IMR-90 (cell line): ENCODE results near the gene PARP1. TPM values are rescaled to one million over a fixed set of nuclear protein-coding genes. Genes with fewer than 3 reads are reported as not detected.

Source experiments
- ATAC-seq: fragments of 200-7000 bp; cut with Tn5 transposase; 2 replicates; pipeline ENCODE4 v1.9.1; 2020; ENCODE audit warnings: low read depth, mild to moderate bottlenecking, moderate library complexity
- BruUV-seq: library from RNA; stranded (reverse); fragments of 400-500 nt; replicated peaks from 2 replicates; lab custom pipeline; 2021; lab: Mats Ljungman, UMichigan
- CTCF ChIA-PET: fragments of 300-600 bp; formaldehyde crosslinking; extraction: SDS; loops from one replicate; lab custom pipeline; 2021; ENCODE audit warnings: antibody characterized with exemption; lab: Yijun Ruan, JAX
- POLR2A ChIA-PET: fragments of 300-600 bp; sonication (Branson Sonifier 250); formaldehyde crosslinking; loops from one replicate; lab custom pipeline; 2022; ENCODE audit warnings: antibody characterized with exemption; ENCODE audit not compliant: unreplicated experiment; lab: Charles Lee
- DNase-seq: peaks from one replicate; pipeline ENCODE4 v3.0.0; 2013
- H2AFZ ChIP-seq: replicated peaks from 2 replicates; pipeline ENCODE3; 2013; ENCODE audit warnings: low read length, mild to moderate bottlenecking; ENCODE audit not compliant: poor library complexity
- H2AK5ac ChIP-seq: 2 replicates; pipeline ENCODE4 v1.6.1; 2013; ENCODE audit warnings: low read depth, low read length, inconsistent platforms
- H2AK9ac ChIP-seq: replicated peaks from 2 replicates; pipeline ENCODE3; 2013; ENCODE audit warnings: mild to moderate bottlenecking, low read depth, low read length, moderate library complexity; ENCODE audit not compliant: poor library complexity
- H2BK120ac ChIP-seq: 2 replicates; pipeline ENCODE4 v1.6.1; 2013; ENCODE audit warnings: low read depth, low read length, inconsistent platforms
- H2BK15ac ChIP-seq: 3 replicates; pipeline ENCODE4 v1.6.1; 2013; ENCODE audit warnings: low read depth, low read length, inconsistent platforms
- H2BK20ac ChIP-seq: 2 replicates; pipeline ENCODE4 v1.6.1; 2013; ENCODE audit warnings: low read depth, mild to moderate bottlenecking, inconsistent platforms, low read length, moderate library complexity
- H2BK5ac ChIP-seq: 2 replicates; pipeline ENCODE4 v1.6.1; 2013; ENCODE audit warnings: mild to moderate bottlenecking, low read depth, low read length, inconsistent platforms; ENCODE audit not compliant: poor library complexity, severe bottlenecking
- H3K14ac ChIP-seq: replicated peaks from 2 replicates; pipeline ENCODE4 v1.6.1; 2013; ENCODE audit warnings: low read depth, low read length, inconsistent platforms
- H3K18ac ChIP-seq: 2 replicates; pipeline ENCODE4 v1.6.1; 2013; ENCODE audit warnings: low read depth, low read length, control low read depth
- H3K23ac ChIP-seq: 2 replicates; pipeline ENCODE4 v1.6.1; 2013; ENCODE audit warnings: low read depth, low read length, inconsistent platforms
- H3K27ac ChIP-seq: 2 replicates; pipeline ENCODE4 v1.5.1; 2013; ENCODE audit warnings: mild to moderate bottlenecking, control low read depth, low read length; ENCODE audit not compliant: insufficient read depth
- H3K27me3 ChIP-seq: 2 replicates; pipeline ENCODE4 v1.6.1; 2013; ENCODE audit warnings: low read length; ENCODE audit not compliant: control insufficient read depth, insufficient read depth
- H3K36me3 ChIP-seq: 2 replicates; pipeline ENCODE4 v1.6.1; 2013; ENCODE audit warnings: low read length, mixed read lengths; ENCODE audit not compliant: control insufficient read depth, insufficient read depth
- H3K4ac ChIP-seq: 2 replicates; pipeline ENCODE4 v1.6.1; 2013; ENCODE audit warnings: low read depth, low read length, inconsistent platforms
- H3K4me1 ChIP-seq: 2 replicates; pipeline ENCODE4 v1.6.1; 2013; ENCODE audit warnings: low read length, mixed read lengths; ENCODE audit not compliant: control insufficient read depth, insufficient read depth
- H3K4me2 ChIP-seq: 2 replicates; pipeline ENCODE4 v1.6.1; 2013; ENCODE audit warnings: low read depth, mild to moderate bottlenecking, control low read depth, low read length, moderate library complexity
- H3K4me3 ChIP-seq: 2 replicates; pipeline ENCODE4 v1.5.1; 2013; ENCODE audit warnings: low read depth, mild to moderate bottlenecking, control low read depth, low read length, moderate library complexity; ENCODE audit not compliant: insufficient read depth
- H3K56ac ChIP-seq: 2 replicates; pipeline ENCODE4 v1.6.1; 2013; ENCODE audit warnings: low read length, inconsistent platforms; ENCODE audit not compliant: insufficient read depth; ENCODE audit errors: extremely low read depth
- H3K79me1 ChIP-seq, 2 experiments: 2 replicates each; pipeline ENCODE4 v1.6.1; 2013; ENCODE audit warnings: low read length in 2 of 2, inconsistent platforms in 1 of 2, low read depth in 1 of 2
- H3K9ac ChIP-seq: 2 replicates; pipeline ENCODE4 v1.6.1; 2013; ENCODE audit warnings: low read depth, low read length, control low read depth
- H3K9me1 ChIP-seq: 2 replicates; pipeline ENCODE4 v1.6.1; 2013; ENCODE audit warnings: low read length, inconsistent platforms; ENCODE audit not compliant: insufficient read depth
- H3K9me3 ChIP-seq: 2 replicates; pipeline ENCODE4 v1.6.1; 2013; ENCODE audit warnings: low read length; ENCODE audit not compliant: control insufficient read depth, insufficient read depth
- H4K20me1 ChIP-seq: 2 replicates; pipeline ENCODE4 v1.6.1; 2013; ENCODE audit warnings: low read length, inconsistent platforms; ENCODE audit not compliant: insufficient read depth
- H4K5ac ChIP-seq: 2 replicates; pipeline ENCODE4 v1.6.1; 2013; ENCODE audit warnings: mild to moderate bottlenecking, low read depth, low read length, control low read depth
- H4K8ac ChIP-seq, 2 experiments: 2 replicates each; pipeline ENCODE4 v1.6.1; 2013; ENCODE audit warnings: low read depth in 2 of 2, low read length in 2 of 2, control low read depth in 1 of 2, inconsistent platforms in 1 of 2
- H4K91ac ChIP-seq: 2 replicates; pipeline ENCODE4 v1.6.1; 2013; ENCODE audit warnings: low read depth, low read length, inconsistent platforms; ENCODE audit not compliant: insufficient read depth
- BHLHE40 ChIP-seq: fragments of 150-350 bp; IDR thresholded peaks from 2 replicates; pipeline ENCODE4 v1.6.1; 2016; ENCODE audit warnings: mild to moderate bottlenecking, low read depth, low read length
- CEBPB ChIP-seq: IDR thresholded peaks from 2 replicates; pipeline ENCODE4 v1.6.1; 2012; ENCODE audit warnings: low read depth, low read length, improper control_type of control experiment
- CHD1 ChIP-seq: IDR thresholded peaks from 2 replicates; pipeline ENCODE4 v1.6.1; 2012; ENCODE audit warnings: low read depth, low read length, improper control_type of control experiment
- CTCF ChIP-seq: conservative IDR thresholded peaks from 2 replicates; pipeline ENCODE4 v1.5.1; 2012; ENCODE audit warnings: mild to moderate bottlenecking, low read depth, low read length, improper control_type of control experiment
- ELK1 ChIP-seq: fragments of 150-350 bp; IDR thresholded peaks from 2 replicates; pipeline ENCODE4 v1.6.1; 2016; ENCODE audit warnings: low read depth, mild to moderate bottlenecking, low read length, moderate library complexity, borderline replicate concordance
- FOS ChIP-seq: fragments of 150-350 bp; IDR thresholded peaks from 2 replicates; pipeline ENCODE4 v1.6.1; 2016; ENCODE audit warnings: low read depth, low read length
- MAFK ChIP-seq: IDR thresholded peaks from 2 replicates; pipeline ENCODE4 v1.6.1; 2012; ENCODE audit warnings: low read depth, low read length, improper control_type of control experiment
- MAZ ChIP-seq: IDR thresholded peaks from 2 replicates; pipeline ENCODE4 v1.6.1; 2012; ENCODE audit warnings: low read depth, mild to moderate bottlenecking, low read length, improper control_type of control experiment, moderate library complexity, borderline replicate concordance
- MXI1 ChIP-seq: IDR thresholded peaks from 2 replicates; pipeline ENCODE4 v1.6.1; 2012; ENCODE audit warnings: low read depth, mild to moderate bottlenecking, low read length, moderate library complexity, borderline replicate concordance
- NFE2L2 ChIP-seq: fragments of 150-350 bp; IDR thresholded peaks from 2 replicates; pipeline ENCODE4 v1.6.1; 2016; ENCODE audit warnings: low read depth, mild to moderate bottlenecking, low read length
- POLR2A ChIP-seq: IDR thresholded peaks from 2 replicates; pipeline ENCODE4 v1.6.1; 2012; ENCODE audit warnings: mild to moderate bottlenecking, low read depth, low read length
- RAD21 ChIP-seq: IDR thresholded peaks from 2 replicates; pipeline ENCODE4 v1.6.1; 2012; ENCODE audit warnings: low read length, improper control_type of control experiment
- RCOR1 ChIP-seq: IDR thresholded peaks from 2 replicates; pipeline ENCODE4 v1.6.1; 2012; ENCODE audit warnings: mild to moderate bottlenecking, low read length, improper control_type of control experiment; ENCODE audit not compliant: insufficient replicate concordance
- RFX5 ChIP-seq: IDR thresholded peaks from 2 replicates; pipeline ENCODE4 v1.8.0; 2012; ENCODE audit warnings: low read depth, mild to moderate bottlenecking, low read length, moderate library complexity
- SMC3 ChIP-seq: fragments of 150-350 bp; IDR thresholded peaks from 2 replicates; pipeline ENCODE4 v1.6.1; 2016; ENCODE audit warnings: low read depth, mild to moderate bottlenecking, antibody characterized with exemption, low read length, moderate library complexity
- USF2 ChIP-seq: fragments of 150-350 bp; IDR thresholded peaks from 2 replicates; pipeline ENCODE4 v1.6.1; 2017; ENCODE audit warnings: mild to moderate bottlenecking, antibody characterized with exemption, low read length, low read depth
- WGBS, 2 experiments: methylation state at CpG; one replicate each; pipeline versions ENCODE4 v1.1.5 to v1.1.7; 2013; ENCODE audit warnings: missing lambda C conversion rate in 2 of 2; ENCODE audit not compliant: insufficient read length in 1 of 2; ENCODE audit errors: extremely low coverage in 2 of 2; 5-methylcytosine and 5-hydroxymethylcytosine counted together
- dilution Hi-C: fragments of 300-500 bp; cut with HindIII; formaldehyde crosslinking; loops from one replicate; pipeline ENCODE4 v1.14.3; 2018; ENCODE audit warnings: low sequenced_read_pairs; ENCODE audit not compliant: unreplicated experiment
- in situ Hi-C: fragments of 300-500 bp; cut with MboI; formaldehyde crosslinking; loops from 3 replicates; pipeline ENCODE4 v1.14.3; 2019; ENCODE audit warnings: low sequenced_read_pairs, inconsistent platforms, mixed read lengths
- intact Hi-C: fragments of 100-400 bp; cut with micrococcal nuclease; formaldehyde crosslinking; loops from 2 replicates; pipeline ENCODE4 v1.10.0; 2022
- polyA plus RNA-seq, 3 experiments: library from polyadenylated mRNA; depleted of rRNA; stranded (reverse); fragments of >200 nt; gene quantifications; 2 replicates each; pipeline ENCODE4 v1.2.3, GENCODE V29; 2012; ENCODE audit warnings: low replicate concordance in 1 of 3
- total RNA-seq: library from RNA; depleted of rRNA; stranded (reverse); fragments of >200 nt; gene quantifications from 2 replicates; pipeline ENCODE4 v1.2.3, GENCODE V29; 2012

The PARP1 gene
- total and polyA plus RNA-seq, 2 of the 4 experiments (the other 2 are of a cell fraction) = 86.5 to 105 TPM

- H2BK120ac ChIP-seq = no peak overlapping the region
- H4K5ac ChIP-seq = no peak overlapping the region
- no peaks in the 10 kb centered on the region for H3K9me1 ChIP-seq
- no peak overlapping the region for H4K91ac ChIP-seq
- no peak overlapping the region for H3K4ac ChIP-seq
- no peaks in the 10 kb centered on the region; the same call in 1 of the 2 replicates for H3K4me1 ChIP-seq
- H2AK9ac ChIP-seq = no peak overlapping the region
- H3K18ac ChIP-seq = no peak overlapping the region
- H3K36me3 ChIP-seq = no peaks in the 10 kb centered on the region
- H3K27me3 ChIP-seq = no peaks in the 10 kb centered on the region
- no peaks in the 10 kb centered on the region for H3K79me1 ChIP-seq
- H4K20me1 ChIP-seq = no peaks in the 10 kb centered on the region
- DNase-seq (no peak), ATAC-seq (no peak)
- no peak overlapping the region for H3K14ac ChIP-seq
- in situ Hi-C loops = no loop called here
- TF ChIP-seq SMC3 (no peak), RFX5 (no peak), ELK1 (no peak), MAFK (no peak), CTCF (no peak), BHLHE40 (no peak), NFE2L2 (no peak), CHD1 (no peak), RAD21 (no peak), USF2 (no peak), POLR2A (no peak), MAZ (no peak), FOS (no peak), CEBPB (no peak), RCOR1 (no peak), MXI1 (no peak)
- WGBS, 2 experiments = 68% methylated on average over 4 of the region's 9 CpGs; no CpG with 5 or more reads in 1 of the 2 experiments
- ChIA-PET POLR2A (no interaction called here), CTCF (no interaction called here)
- H2BK15ac ChIP-seq = no peak overlapping the region
- dilution Hi-C loops = no loop called here
- H2AK5ac ChIP-seq = no peak overlapping the region
- no peak overlapping the region for H3K9ac ChIP-seq
- H3K4me3 ChIP-seq = no peak overlapping the region
- H3K56ac ChIP-seq = no peak overlapping the region
- no TSS peak for BruUV-seq
- no peak overlapping the region for H3K27ac ChIP-seq
- intact Hi-C loops = no loop called here
- no peaks in the 10 kb centered on the region for H3K9me3 ChIP-seq
- peak overlapping the region; percentile 18 for H2AFZ ChIP-seq
- H3K23ac ChIP-seq = no peak overlapping the region
- no peak overlapping the region for H2BK20ac ChIP-seq
- H4K8ac ChIP-seq = no peak overlapping the region
- H2BK5ac ChIP-seq = no peak overlapping the region
- no peak overlapping the region for H3K4me2 ChIP-seq
Observed at GRCh38 chr1:226350519-226350865, 57.4 kb downstream of the PARP1 start.
